ENCODE results near the gene ELK3. TPM values are rescaled to one million over a fixed set of nuclear protein-coding genes. Genes with fewer than 3 reads are reported as not detected.
A peak's percentile ranks its signal among the peaks of the same experiment; 100 is the strongest.

Gene ELK3
- total and polyA plus RNA-seq, 9 of the 15 experiments (the other 6 are each of a cell fraction or from before 2014, with no cell fraction given) = 1.5 to 5.5 (median 2.9) TPM

DNA sequence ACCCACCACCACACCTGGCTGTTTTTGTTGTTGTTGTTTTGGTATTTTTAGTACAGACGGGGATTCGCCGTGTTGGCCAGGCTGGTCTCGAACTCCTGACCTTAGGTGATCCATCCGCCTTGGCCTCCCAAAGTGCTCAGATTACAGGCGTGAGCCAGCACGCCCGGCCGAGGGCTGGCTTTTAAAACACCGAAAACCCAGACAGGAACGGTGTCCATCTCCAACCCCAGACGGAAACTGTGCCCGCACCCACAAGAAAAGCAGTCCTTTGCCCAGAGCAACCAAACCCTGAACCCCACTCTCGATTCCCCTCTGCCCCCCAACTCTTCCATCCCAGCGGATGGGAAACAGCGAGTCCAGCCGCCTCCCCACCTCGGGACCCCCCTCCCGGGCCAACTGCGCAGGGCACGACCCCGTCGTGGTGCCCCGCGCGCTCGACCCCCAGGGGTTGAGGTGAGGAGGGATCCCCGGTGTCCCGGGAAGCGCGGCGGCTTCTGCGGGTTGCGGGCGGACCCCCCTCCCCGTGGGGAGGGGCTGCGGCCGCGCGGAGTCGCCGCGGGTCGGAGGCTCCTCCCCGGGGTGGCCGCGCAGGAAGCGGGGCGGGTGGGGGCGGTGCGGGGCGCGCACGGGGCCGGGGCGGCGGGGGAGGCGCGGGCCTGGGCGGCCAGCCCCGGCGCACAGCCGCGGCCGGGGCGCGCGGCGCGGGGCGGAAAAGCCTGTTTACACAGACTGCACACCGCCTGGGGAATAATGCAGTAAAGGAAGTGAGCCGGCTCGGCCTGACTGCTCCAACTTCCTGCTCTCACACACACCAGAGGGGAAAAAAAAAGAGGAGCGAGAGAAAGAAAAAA, at the start of gene ELK3 (continued):
- TF ChIP-seq, protein P1, sequence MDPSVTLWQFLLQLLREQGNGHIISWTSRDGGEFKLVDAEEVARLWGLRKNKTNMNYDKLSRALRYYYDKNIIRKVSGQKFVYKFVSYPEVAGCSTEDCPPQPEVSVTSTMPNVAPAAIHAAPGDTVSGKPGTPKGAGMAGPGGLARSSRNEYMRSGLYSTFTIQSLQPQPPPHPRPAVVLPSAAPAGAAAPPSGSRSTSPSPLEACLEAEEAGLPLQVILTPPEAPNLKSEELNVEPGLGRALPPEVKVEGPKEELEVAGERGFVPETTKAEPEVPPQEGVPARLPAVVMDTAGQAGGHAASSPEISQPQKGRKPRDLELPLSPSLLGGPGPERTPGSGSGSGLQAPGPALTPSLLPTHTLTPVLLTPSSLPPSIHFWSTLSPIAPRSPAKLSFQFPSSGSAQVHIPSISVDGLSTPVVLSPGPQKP (CRISPR knock-in tag; IDR thresholded peaks at IDR 0.05) = no peak
- TF ChIP-seq BCOR (IDR thresholded peaks at IDR 0.05) (peak; percentile 43), POLR2A (conservative IDR thresholded peaks at IDR 0.05) (peak; percentile 52; the same call in 1 of the 2 replicates), KDM5B (IDR thresholded peaks at IDR 0.05; ENCODE audit: insufficient replicate concordance, low read depth, low read length) (peak; percentile 62), NRF1 (conservative IDR thresholded peaks at IDR 0.05 in 1 of 2, IDR thresholded peaks at IDR 0.05 in 1 of 2) (peak; percentile 37 to 41), ZNF79 (CRISPR knock-in tag; IDR thresholded peaks at IDR 0.05; ENCODE audit: low read depth) (no peak), ZNF551 (CRISPR knock-in tag; IDR thresholded peaks at IDR 0.05) (no peak), CXXC5 (CRISPR knock-in tag; IDR thresholded peaks at IDR 0.05) (peak; percentile 57), JUNB (CRISPR knock-in tag; conservative IDR thresholded peaks at IDR 0.05) (no peak), MAZ (CRISPR knock-in tag; conservative IDR thresholded peaks at IDR 0.05 in 1 of 2, IDR thresholded peaks at IDR 0.05 in 1 of 2) (peak; percentile 43 to 65; a peak in 2 of 4 replicates), ZFX (CRISPR knock-in tag; IDR thresholded peaks at IDR 0.05) (peak; percentile 35; the same call in 1 of the 2 replicates), GABPA (tag; conservative IDR thresholded peaks at IDR 0.05; ENCODE audit: low read depth) (peak; percentile 70), POLR2G (IDR thresholded peaks at IDR 0.05; ENCODE audit: low read depth, low read length) (peak; percentile 45; the same call in 1 of the 2 replicates), GTF2F1 (IDR thresholded peaks at IDR 0.05; ENCODE audit: low read depth, low read length) (no peak)
- TF ChIP-seq, protein P2, sequence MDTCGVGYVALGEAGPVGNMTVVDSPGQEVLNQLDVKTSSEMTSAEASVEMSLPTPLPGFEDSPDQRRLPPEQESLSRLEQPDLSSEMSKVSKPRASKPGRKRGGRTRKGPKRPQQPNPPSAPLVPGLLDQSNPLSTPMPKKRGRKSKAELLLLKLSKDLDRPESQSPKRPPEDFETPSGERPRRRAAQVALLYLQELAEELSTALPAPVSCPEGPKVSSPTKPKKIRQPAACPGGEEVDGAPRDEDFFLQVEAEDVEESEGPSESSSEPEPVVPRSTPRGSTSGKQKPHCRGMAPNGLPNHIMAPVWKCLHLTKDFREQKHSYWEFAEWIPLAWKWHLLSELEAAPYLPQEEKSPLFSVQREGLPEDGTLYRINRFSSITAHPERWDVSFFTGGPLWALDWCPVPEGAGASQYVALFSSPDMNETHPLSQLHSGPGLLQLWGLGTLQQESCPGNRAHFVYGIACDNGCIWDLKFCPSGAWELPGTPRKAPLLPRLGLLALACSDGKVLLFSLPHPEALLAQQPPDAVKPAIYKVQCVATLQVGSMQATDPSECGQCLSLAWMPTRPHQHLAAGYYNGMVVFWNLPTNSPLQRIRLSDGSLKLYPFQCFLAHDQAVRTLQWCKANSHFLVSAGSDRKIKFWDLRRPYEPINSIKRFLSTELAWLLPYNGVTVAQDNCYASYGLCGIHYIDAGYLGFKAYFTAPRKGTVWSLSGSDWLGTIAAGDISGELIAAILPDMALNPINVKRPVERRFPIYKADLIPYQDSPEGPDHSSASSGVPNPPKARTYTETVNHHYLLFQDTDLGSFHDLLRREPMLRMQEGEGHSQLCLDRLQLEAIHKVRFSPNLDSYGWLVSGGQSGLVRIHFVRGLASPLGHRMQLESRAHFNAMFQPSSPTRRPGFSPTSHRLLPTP (IDR thresholded peaks at IDR 0.05; ENCODE audit: borderline replicate concordance, extremely low read depth, insufficient read length) = peak; percentile 21
- TF ChIP-seq, protein P3, sequence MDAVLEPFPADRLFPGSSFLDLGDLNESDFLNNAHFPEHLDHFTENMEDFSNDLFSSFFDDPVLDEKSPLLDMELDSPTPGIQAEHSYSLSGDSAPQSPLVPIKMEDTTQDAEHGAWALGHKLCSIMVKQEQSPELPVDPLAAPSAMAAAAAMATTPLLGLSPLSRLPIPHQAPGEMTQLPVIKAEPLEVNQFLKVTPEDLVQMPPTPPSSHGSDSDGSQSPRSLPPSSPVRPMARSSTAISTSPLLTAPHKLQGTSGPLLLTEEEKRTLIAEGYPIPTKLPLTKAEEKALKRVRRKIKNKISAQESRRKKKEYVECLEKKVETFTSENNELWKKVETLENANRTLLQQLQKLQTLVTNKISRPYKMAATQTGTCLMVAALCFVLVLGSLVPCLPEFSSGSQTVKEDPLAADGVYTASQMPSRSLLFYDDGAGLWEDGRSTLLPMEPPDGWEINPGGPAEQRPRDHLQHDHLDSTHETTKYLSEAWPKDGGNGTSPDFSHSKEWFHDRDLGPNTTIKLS (IDR thresholded peaks at IDR 0.05; ENCODE audit: borderline replicate concordance, low read depth) = no peak
- TF ChIP-seq, protein P4, sequence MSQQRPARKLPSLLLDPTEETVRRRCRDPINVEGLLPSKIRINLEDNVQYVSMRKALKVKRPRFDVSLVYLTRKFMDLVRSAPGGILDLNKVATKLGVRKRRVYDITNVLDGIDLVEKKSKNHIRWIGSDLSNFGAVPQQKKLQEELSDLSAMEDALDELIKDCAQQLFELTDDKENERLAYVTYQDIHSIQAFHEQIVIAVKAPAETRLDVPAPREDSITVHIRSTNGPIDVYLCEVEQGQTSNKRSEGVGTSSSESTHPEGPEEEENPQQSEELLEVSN (IDR thresholded peaks at IDR 0.05; ENCODE audit: borderline replicate concordance in 1 of 2, extremely low read depth in 1 of 2, insufficient read depth in 1 of 2, insufficient read length in 1 of 2, low read depth in 1 of 2, low read length in 1 of 2, poor library complexity in 1 of 2, severe bottlenecking in 1 of 2) = peak in 1 of 2 experiments; percentile 18
- TF ChIP-seq, protein P5, sequence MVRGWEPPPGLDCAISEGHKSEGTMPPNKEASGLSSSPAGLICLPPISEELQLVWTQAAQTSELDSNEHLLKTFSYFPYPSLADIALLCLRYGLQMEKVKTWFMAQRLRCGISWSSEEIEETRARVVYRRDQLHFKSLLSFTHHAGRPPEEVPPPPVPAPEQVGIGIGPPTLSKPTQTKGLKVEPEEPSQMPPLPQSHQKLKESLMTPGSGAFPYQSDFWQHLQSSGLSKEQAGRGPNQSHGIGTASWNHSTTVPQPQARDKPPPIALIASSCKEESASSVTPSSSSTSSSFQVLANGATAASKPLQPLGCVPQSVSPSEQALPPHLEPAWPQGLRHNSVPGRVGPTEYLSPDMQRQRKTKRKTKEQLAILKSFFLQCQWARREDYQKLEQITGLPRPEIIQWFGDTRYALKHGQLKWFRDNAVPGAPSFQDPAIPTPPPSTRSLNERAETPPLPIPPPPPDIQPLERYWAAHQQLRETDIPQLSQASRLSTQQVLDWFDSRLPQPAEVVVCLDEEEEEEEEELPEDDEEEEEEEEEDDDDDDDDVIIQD (CRISPR knock-in tag; IDR thresholded peaks at IDR 0.05) = no peak
